K562 treated with DMSO at 1 percent for 12 hours (cell line): ENCODE measurements around the gene IFT80. TPM values are rescaled to one million over a fixed set of nuclear protein-coding genes. Genes with fewer than 3 reads are reported as not detected.

Experiments used
- total RNA-seq: library from RNA; unstranded; fragments of 300-600 nt; gene quantifications from 2 replicates; pipeline ENCODE4 v1.2.3, GENCODE V29; 2022; ENCODE audit not compliant: insufficient read depth

IFT80 gene
- 3.5 and 19.5 TPM in 2 replicates for total RNA-seq

GRCh38 chr3:160399125-160400029 is at the start of gene IFT80, which contains the start of gene SMC4:
IFT80 (minus strand) TSS chr3:160399225; CDS start chr3:160384600, 14,625 bp downstream.
SMC4 (plus strand) TSS chr3:160399650; CDS start chr3:160400827, 1,177 bp downstream.

GRCh38 chr3:160225176-160226025 is 173.6 kb downstream of the IFT80 start, which contains the start of gene C3orf80:
C3orf80 (plus strand) TSS chr3:160225422; CDS start chr3:160225636, 214 bp downstream.

Other genes with a start within 250 kb of the IFT80 start
- gene C3orf80, start 173.8 kb downstream of the IFT80 start, total RNA-seq, result 0.30 TPM in 1 of 2 replicates, not detected in the other
- 67.2 and 168 TPM in 2 replicates for gene SMC4, start 425 bp upstream of the IFT80 start, total RNA-seq
- 7.5 and 21.9 TPM in 2 replicates for gene TRIM59, start 50.6 kb upstream of the IFT80 start, total RNA-seq
- gene KPNA4, start 166.3 kb upstream of the IFT80 start, total RNA-seq, result 5.5 and 15.8 TPM in 2 replicates